GM18511 (cell line): ENCODE data around the gene QPRT.
"Not testable (repeated sequence)": the region's sequence is repeated elsewhere in the genome, so short reads cannot be mapped to it uniquely, and the experiment has no call there.

Experiments
- ATAC-seq: cut with Tn5 transposase; IDR thresholded peaks from one replicate; pipeline ENCODE4 v1.9.1; 2021; ENCODE audit warnings: mild to moderate bottlenecking, moderate library complexity; ENCODE audit not compliant: unreplicated experiment

QPRT gene

DNA sequence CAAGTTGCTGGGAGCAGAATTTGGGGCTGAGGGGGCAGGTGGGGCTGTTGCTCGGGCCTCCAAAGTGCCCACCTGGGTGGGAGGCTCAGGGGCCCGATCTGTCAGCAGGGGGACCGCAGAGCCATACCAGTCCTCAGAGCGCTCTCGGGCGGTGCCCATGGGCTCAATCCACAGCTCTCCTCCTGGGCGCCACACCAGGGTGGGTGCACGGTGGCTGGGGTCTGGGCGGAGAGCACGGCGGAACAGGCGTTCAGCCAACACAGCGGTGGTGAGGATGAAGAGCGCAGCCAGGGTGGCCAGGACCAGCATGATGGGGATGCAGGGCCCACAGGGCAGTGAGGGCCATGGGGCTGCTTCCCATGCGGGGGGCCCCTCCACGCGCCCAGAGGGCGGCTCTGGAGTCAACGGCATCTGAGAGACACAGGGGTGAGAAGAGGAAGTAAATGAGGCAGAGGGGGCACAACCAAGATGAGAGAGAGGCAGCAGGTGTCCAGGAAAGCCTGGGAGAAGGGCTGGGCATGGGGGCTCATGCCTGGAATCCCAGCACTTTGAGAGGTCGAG, 65.6 kb downstream of the QPRT start:
- no peak for ATAC-seq

GRCh38 chr16:29745121-29745852, 66.3 kb downstream of the QPRT start:
- peak; percentile 60 for ATAC-seq

DNA sequence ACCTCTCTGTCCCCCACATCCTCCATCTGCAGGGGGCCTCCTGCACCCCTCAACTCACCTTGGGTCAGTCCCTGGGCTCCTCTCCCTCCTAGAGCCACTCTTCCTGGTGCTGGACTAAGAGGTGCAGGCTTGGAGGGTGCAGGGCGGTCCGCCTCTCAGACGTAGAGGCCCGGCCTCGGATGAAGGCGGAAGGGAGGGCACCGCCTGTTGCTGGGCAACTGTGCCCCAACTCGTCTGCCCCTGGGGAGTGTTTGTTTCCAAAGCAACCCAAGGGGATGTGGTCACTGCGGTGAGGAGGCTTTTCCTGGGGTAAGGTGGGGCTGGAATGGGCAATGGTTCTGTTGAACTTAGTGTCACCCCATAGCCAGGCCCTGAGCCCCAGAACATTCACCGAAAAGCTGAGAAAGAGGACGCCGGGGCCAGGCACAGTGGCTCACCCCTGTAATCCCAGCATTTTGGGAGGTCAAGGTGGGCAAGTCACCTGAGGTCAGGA, 66.9 kb downstream of the QPRT start, which contains the start of gene C16orf54:
Gene C16orf54, minus strand, starts transcription at position 138 of the 493 bp plus-strand sequence. CDS start 1,039 bp downstream, outside the sequence.
- peak; percentile 93 for ATAC-seq

GRCh38 chr16:29746518-29746917, 67.5 kb downstream of the QPRT start:
- ATAC-seq: not testable (repeated sequence)
